HEK293T (cell line): ENCODE results near the gene CD79A.

Source experiments
- ARNT ChIP-seq: fragments of 450-650 bp; IDR thresholded peaks from 2 replicates; pipeline ENCODE4 v1.6.1; 2017; ENCODE audit warnings: mild to moderate bottlenecking
- SP1 ChIP-seq: fragments of 450-650 bp; IDR thresholded peaks from 2 replicates; pipeline ENCODE4 v1.6.1; 2017

DNA sequence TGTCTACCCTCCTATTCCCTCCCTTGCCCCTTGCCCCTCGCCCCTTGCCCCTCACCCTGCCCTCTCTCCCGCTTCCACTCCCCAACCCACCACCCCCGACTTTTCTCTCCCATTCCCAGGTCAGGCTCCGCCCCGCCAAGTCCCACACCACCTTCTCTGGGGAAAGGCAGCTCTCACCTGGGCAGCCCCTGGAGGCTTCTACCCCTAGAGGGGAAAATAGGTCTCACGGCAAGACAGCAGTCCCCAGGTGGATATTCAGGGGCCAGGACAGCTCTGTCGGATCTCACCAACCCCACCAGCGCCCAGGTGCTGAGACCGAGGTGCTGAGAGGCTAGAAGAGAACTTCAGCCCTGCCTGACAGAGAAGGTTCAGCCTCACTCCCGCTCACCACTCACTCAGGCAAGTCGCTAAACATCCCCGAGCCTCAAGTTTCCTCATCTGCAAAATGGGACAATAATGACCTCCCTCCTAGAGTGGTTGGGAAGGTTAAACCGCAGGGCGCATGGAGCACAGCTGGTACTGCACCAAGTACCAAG is 52.5 kb downstream of the CD79A start:
- TF ChIP-seq SP1, result no peak
- TF ChIP-seq ARNT, result no peak
